Stimulated activated naive CD4-positive, alpha-beta T cell (primary cell): ENCODE results near the gene PINLYP.
"Not testable (repeated sequence)": the region's sequence is repeated elsewhere in the genome, so short reads cannot be mapped to it uniquely, and the experiment has no call there.

Experiments used
- DNase-seq, 6 experiments: peaks; one replicate each; lab custom pipeline; 2025; lab: John Stamatoyannopoulos, UW

Gene PINLYP

GRCh38 chr19:43575156-43575950, at the start of gene PINLYP, which contains the start of gene XRCC1:
Gene PINLYP, plus strand, starts transcription at chr19:43575801. Its CDS starts 1,391 bp downstream, at chr19:43577192.
Gene XRCC1, minus strand, starts transcription at chr19:43575527. Its CDS starts 69 bp downstream, at chr19:43575458.
- peak; percentile 90 to 97 (median 96) for DNase-seq

- DNase-seq = peak in 2 of 6 experiments; percentile 18 to 32
These were observed 49.5 kb upstream of the PINLYP start for GRCh38 chr19:43525836-43526771.

- DNase-seq = peak; percentile 21 to 65 (median 49)
These were observed 48.4 kb upstream of the PINLYP start, which contains the start of gene ETHE1 for GRCh38 chr19:43526884-43527859. Gene ETHE1, minus strand, starts transcription at chr19:43527201. Its CDS starts 24 bp downstream, at chr19:43527177.

GRCh38 chr19:43527860-43528622, 47.6 kb upstream of the PINLYP start:
- no peak for DNase-seq

- DNase-seq = peak in 2 of 6 experiments; percentile 40 to 71
These were observed 43.0 kb upstream of the PINLYP start for GRCh38 chr19:43532571-43532961.

GRCh38 chr19:43532962-43533545, 42.5 kb upstream of the PINLYP start, which contains the start of gene ZNF575:
Gene ZNF575, plus strand, starts transcription at chr19:43533188. Its CDS starts 1,235 bp downstream, at chr19:43534423.
- peak; percentile 72 to 86 (median 80) for DNase-seq

GRCh38 chr19:43533546-43534304, 41.9 kb upstream of the PINLYP start:
- DNase-seq = peak; percentile 86 to 95 (median 92)

- DNase-seq = no peak
These were observed 41.2 kb upstream of the PINLYP start for GRCh38 chr19:43534305-43534815.

GRCh38 chr19:43534816-43535761, 40.5 kb upstream of the PINLYP start:
- DNase-seq = peak in 4 of 6 experiments; percentile 5 to 24 (median 12)

GRCh38 chr19:43538922-43539321, 36.7 kb upstream of the PINLYP start:
- DNase-seq = no peak

- no peak for DNase-seq
These were observed 35.2 kb upstream of the PINLYP start for GRCh38 chr19:43540381-43540780.

GRCh38 chr19:43541920-43542650, 33.5 kb upstream of the PINLYP start:
- no peak for DNase-seq

- DNase-seq = no peak
These were observed 31.5 kb upstream of the PINLYP start for GRCh38 chr19:43544077-43544476.

- no peak for DNase-seq
These were observed 30.3 kb upstream of the PINLYP start for GRCh38 chr19:43545276-43545675.

GRCh38 chr19:43545981-43546380, 29.6 kb upstream of the PINLYP start:
- no peak for DNase-seq

GRCh38 chr19:43546581-43546980, 29.0 kb upstream of the PINLYP start:
- no peak for DNase-seq

- not testable (repeated sequence) for DNase-seq
These were observed 27.7 kb upstream of the PINLYP start for GRCh38 chr19:43547926-43548325.
